DMS153 (cell line): ENCODE measurements around the gene NFYB.
"Not testable (repeated sequence)": the region's sequence is repeated elsewhere in the genome, so short reads cannot be mapped to it uniquely, and the experiment has no call there.

Experiments used
- DNase-seq: peaks from one replicate; lab custom pipeline; 2025; lab: John Stamatoyannopoulos, UW

NFYB gene

GRCh38 chr12:104137902-104138796, at the start of gene NFYB:
TSS of gene NFYB (minus strand) at chr12:104138210. CDS start at chr12:104135453, 2,757 bp downstream.
- peak; percentile 95 for DNase-seq

- peak; percentile 69 for DNase-seq
These were observed 49.6 kb upstream of the NFYB start for GRCh38 chr12:104187446-104188155.

- DNase-seq, result no peak
These were observed 45.4 kb upstream of the NFYB start for GRCh38 chr12:104183443-104183842.

- no peak for DNase-seq
These were observed 44.8 kb upstream of the NFYB start for GRCh38 chr12:104182621-104183378.

- DNase-seq, result no peak
These were observed 44.1 kb upstream of the NFYB start for GRCh38 chr12:104182144-104182543.

DNA sequence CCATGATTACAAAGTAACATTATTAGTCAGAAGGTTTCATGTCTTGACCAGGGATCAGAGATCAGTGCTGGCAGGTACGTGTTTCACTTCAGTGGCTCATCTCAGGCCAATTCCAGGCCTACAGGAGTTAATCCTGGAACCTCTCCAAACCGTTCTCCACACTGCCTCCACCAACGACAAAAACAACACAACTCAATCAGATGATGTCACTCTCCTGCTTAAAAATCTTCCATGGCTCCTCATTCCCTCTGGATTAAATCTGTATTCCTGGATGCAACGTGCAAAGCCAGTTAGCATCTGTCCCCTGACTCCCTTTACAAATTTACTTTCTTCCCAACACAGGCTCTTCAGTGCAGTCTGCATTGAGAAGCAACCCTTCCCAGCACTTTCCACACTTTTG, 43.3 kb upstream of the NFYB start:
- no peak for DNase-seq

DNA sequence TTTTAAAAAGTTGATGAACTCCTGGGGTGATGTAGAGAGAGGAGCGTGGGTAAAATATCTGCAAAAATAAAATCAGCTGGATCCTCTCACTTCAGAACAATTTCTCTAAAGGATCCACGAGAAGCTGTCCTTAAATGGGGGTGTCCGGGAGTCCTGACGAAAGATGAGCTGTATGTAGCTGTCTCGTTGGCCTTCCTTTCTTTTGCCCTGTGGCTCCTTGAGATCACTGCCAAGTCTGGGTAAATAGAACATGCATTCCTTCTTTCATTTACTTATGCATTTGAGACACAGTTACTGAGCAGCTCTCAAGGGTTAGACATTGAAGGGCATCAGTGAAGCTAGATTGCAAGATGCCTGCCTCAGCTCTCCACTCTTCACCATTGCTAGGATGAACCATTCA, 42.4 kb upstream of the NFYB start:
- DNase-seq, result no peak

- no peak for DNase-seq
These were observed 39.9 kb upstream of the NFYB start for GRCh38 chr12:104177663-104178501.

DNA sequence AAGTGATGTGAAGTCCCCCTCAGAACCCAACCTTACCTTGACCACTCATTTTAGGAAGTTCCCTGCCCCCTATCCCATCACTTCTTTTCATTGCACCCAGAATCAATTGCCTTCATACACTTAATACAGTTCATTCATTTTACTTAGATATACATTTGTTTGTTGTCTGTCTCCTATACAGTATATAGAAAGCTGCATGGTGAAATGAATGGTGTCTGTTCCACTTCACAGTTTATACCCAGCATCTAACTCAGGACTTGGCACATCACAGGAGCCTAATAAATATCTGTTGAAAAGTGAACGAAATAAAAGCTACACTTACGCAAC, 39.3 kb upstream of the NFYB start:
- no peak for DNase-seq

DNA sequence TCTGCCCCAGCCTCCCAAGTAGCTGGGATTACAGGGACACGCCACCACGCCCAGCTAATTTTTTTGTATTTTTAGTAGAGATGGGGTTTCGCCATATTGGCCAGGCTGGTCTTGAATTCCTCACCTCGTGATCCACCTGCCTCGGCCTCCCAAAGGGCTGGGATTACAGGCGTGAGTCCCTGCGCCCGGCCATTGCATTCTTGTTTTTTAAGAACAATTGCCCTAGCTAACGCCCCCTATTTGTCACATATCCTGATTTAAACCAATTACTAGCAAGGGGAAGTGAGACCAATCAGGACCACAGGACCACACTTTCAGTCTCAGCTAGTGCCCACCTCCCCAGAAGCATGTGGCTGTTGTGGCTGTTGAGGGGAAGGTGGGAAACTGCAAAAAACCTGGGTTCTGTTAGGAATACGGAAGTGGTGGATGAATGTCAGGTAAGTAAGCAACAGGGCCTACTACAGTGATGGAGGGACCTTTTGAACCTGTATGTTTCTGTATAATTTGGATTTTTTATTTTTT, 37.8 kb upstream of the NFYB start:
- DNase-seq, result no peak

DNA sequence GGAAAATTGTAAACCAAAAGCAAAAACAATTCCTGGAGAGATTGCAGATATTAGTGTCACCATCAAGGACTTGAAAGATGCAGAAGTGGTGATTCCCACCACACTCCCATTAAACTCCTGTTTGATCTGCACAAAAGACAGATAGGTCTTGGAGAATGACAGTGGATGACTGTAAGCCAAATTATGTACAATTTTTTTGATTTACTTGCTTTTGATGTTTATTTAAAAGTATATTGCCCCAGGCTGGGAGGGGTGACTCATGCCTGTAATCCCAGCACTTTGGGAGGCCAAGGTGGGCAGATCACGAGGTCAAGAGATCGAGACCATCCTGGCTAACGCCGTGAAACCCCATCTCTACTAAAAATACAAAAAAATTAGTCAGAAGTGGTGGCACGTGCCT, 35.8 kb upstream of the NFYB start:
- not testable (repeated sequence) for DNase-seq

GRCh38 chr12:104172570-104172947, 34.5 kb upstream of the NFYB start:
- no peak for DNase-seq

GRCh38 chr12:104171785-104172569, 34.0 kb upstream of the NFYB start:
- DNase-seq, result no peak

- no peak for DNase-seq
These were observed 30.6 kb upstream of the NFYB start for GRCh38 chr12:104168596-104168995.

- DNase-seq, result no peak
These were observed 29.8 kb upstream of the NFYB start for GRCh38 chr12:104167519-104168458.

DNA sequence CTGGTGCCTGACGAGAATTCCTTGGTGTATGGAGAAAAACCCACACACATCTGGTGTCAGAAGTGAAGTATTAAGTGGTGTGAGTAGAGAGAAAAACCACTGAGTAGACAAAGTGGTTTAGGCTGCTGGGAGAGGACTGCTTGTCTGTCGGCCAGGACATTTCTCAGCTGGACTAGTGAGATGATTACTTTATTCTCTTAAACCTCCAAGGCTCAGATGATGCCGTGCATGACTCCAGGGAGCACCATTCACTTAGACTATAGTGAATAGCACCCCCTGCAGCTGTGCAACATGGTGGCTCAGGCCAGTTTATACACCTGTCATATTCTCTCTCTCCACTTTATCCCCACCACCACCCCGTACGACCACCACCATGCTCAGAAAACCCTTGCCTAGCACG, 28.5 kb upstream of the NFYB start:
- DNase-seq, result no peak

- DNase-seq, result no peak
These were observed 27.8 kb upstream of the NFYB start for GRCh38 chr12:104165801-104166200.

- no peak for DNase-seq
These were observed 26.6 kb upstream of the NFYB start for GRCh38 chr12:104164634-104165033.

DNA sequence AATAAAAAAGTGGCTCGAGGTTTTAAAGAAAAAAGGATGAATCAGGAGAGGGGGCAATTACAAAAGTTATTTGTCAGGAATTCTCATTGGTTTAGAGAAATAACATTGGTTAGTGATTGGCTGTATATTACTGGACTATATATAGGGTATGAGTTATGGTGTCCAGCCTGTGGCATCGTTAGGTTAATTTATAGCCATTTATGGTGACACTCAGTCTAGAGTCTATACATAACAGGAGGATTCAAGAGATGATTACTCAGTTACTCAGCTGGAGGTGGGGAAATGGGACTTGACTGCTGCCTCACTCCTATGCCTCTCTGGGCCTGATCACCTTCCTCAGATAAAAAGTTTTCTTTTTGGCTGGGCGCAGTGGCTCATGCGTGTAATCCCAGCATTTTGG, 25.6 kb upstream of the NFYB start:
- no peak for DNase-seq

DNA sequence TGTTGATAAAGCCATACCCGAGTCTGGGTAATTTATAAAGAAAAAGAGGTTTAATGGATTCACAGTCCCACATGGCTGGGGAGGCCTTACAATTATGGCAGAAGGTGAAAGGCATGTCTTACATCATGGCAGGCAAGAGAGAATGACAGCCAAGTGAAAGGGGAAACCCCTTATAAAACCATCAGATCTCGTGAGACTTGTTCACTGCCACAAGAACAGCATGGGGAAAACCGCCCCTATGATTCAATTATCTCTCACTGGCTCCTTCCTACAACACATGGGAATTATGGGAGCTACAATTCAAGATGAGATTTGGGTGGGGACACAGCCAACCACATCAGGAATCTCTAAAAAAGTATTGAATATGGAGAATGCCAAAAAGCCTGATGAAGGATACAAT, 25.0 kb upstream of the NFYB start:
- not testable (repeated sequence) for DNase-seq
